NOMO-1 treated with DMSO at 0.1 percent for 48 hours (cell line): ENCODE data around the gene RAPGEF5.

ENCODE experiments used
- DNase-seq: peaks from one replicate; lab custom pipeline; 2025; ENCODE audit not compliant: unreplicated experiment; lab: John Stamatoyannopoulos, UW

The RAPGEF5 gene

GRCh38 chr7:22269963-22270362, 87.0 kb downstream of the RAPGEF5 start:
- no peak for DNase-seq

GRCh38 chr7:22268884-22269421, 88.0 kb downstream of the RAPGEF5 start:
- DNase-seq, result no peak

GRCh38 chr7:22267930-22268615, 88.9 kb downstream of the RAPGEF5 start:
- no peak for DNase-seq

GRCh38 chr7:22262538-22262937, 94.4 kb downstream of the RAPGEF5 start:
- no peak for DNase-seq

- DNase-seq, result no peak
Observed at GRCh38 chr7:22256541-22257096, 100.3 kb downstream of the RAPGEF5 start.

GRCh38 chr7:22255834-22256233, 101.1 kb downstream of the RAPGEF5 start:
- DNase-seq, result no peak

- DNase-seq, result no peak
Observed at GRCh38 chr7:22255342-22255741, 101.6 kb downstream of the RAPGEF5 start.

- DNase-seq, result no peak
Observed at GRCh38 chr7:22252936-22253536, 103.9 kb downstream of the RAPGEF5 start.

GRCh38 chr7:22252016-22252415, 104.9 kb downstream of the RAPGEF5 start:
- DNase-seq, result no peak

GRCh38 chr7:22251281-22251680, 105.7 kb downstream of the RAPGEF5 start:
- DNase-seq, result no peak

- no peak for DNase-seq
Observed at GRCh38 chr7:22250390-22250789, 106.6 kb downstream of the RAPGEF5 start.

- no peak for DNase-seq
Observed at GRCh38 chr7:22248111-22248809, 108.7 kb downstream of the RAPGEF5 start.

GRCh38 chr7:22241805-22242390, 115.1 kb downstream of the RAPGEF5 start:
- no peak for DNase-seq

GRCh38 chr7:22240904-22241571, 115.9 kb downstream of the RAPGEF5 start:
- no peak for DNase-seq

GRCh38 chr7:22238354-22239311, 118.3 kb downstream of the RAPGEF5 start:
- no peak for DNase-seq

- no peak for DNase-seq
Observed at GRCh38 chr7:22235134-22235533, 121.8 kb downstream of the RAPGEF5 start.

GRCh38 chr7:22234227-22234626, 122.7 kb downstream of the RAPGEF5 start:
- DNase-seq, result no peak

- DNase-seq, result no peak
Observed at GRCh38 chr7:22231806-22232205, 125.1 kb downstream of the RAPGEF5 start.

GRCh38 chr7:22231141-22231540, 125.8 kb downstream of the RAPGEF5 start:
- DNase-seq, result no peak

GRCh38 chr7:22230238-22230637, 126.7 kb downstream of the RAPGEF5 start:
- DNase-seq, result no peak
